Transverse colon (tissue), 4 donors: ENCODE results near the gene SNTN. TPM values are rescaled to one million over a fixed set of nuclear protein-coding genes. Genes with fewer than 3 reads are reported as not detected.

Experiments used
- DNase-seq: peaks from one replicate; pipeline ENCODE4 v3.0.0-alpha.2; 2019
- H3K27ac ChIP-seq, 4 donors: fragments of 200-600 bp; sonication (generic); 2 replicates each; pipeline ENCODE4 v1.5.1; 2016 to 2018; ENCODE audit warnings: inconsistent platforms in 4 of 4
- H3K27me3 ChIP-seq: fragments of 200-600 bp; sonication (generic); 2 replicates; pipeline ENCODE4 v1.5.1; 2017; ENCODE audit warnings: inconsistent platforms
- H3K36me3 ChIP-seq, 4 donors: fragments of 200-600 bp; sonication (generic); 2 replicates each; pipeline ENCODE4 v1.5.1; 2017 to 2019; ENCODE audit warnings: inconsistent platforms in 4 of 4
- H3K4me1 ChIP-seq, 4 donors: fragments of 200-600 bp; sonication (generic); 2 replicates each; pipeline ENCODE4 v1.5.1; 2017 to 2020; ENCODE audit warnings: inconsistent platforms in 4 of 4
- H3K4me3 ChIP-seq, 4 donors: fragments of 200-600 bp; sonication (generic); 1 replicate in 1 of 4; 2 replicates in 3 of 4; pipeline versions ENCODE4 v1.5.1 to v1.6.1; 2017 to 2019; ENCODE audit warnings: inconsistent platforms in 4 of 4
- H3K9me3 ChIP-seq, 2 donors: fragments of 200-600 bp; sonication (generic); 2 replicates each; pipeline ENCODE4 v1.5.1; 2017 to 2019; ENCODE audit warnings: inconsistent platforms in 2 of 2
- CTCF ChIP-seq, 5 experiments: fragments of 200-600 bp in 3 of 5; fragments of 450-650 bp in 2 of 5; sonication (generic) in 3 of 5; IDR thresholded peaks; 1 replicate in 2 of 5; 2 replicates in 3 of 5; pipeline ENCODE4 v1.5.1; 2016 to 2017; ENCODE audit warnings: antibody characterized with exemption in 5 of 5, inconsistent platforms in 3 of 5, mild to moderate bottlenecking in 2 of 5, moderate library complexity in 1 of 5
- EP300 ChIP-seq: sonication (generic); formaldehyde crosslinking; IDR thresholded peaks from one replicate; pipeline ENCODE4 v1.6.1; 2017; ENCODE audit warnings: antibody characterized with exemption, low read depth
- POLR2A ChIP-seq: fragments of 450-650 bp; IDR thresholded peaks from one replicate; pipeline ENCODE4 v1.6.1; 2016; ENCODE audit warnings: antibody characterized with exemption, mild to moderate bottlenecking, moderate library complexity
- POLR2AphosphoS5 ChIP-seq, 3 donors: sonication (generic); formaldehyde crosslinking; IDR thresholded peaks; one replicate each; pipeline ENCODE4 v1.6.1; 2016; ENCODE audit warnings: antibody characterized with exemption in 3 of 3
- WGBS, 2 donors: methylation state at CpG; one replicate each; pipeline ENCODE4 v1.1.5; 2018; ENCODE audit warnings: low coverage in 1 of 2; 5-methylcytosine and 5-hydroxymethylcytosine counted together
- in situ Hi-C, 4 donors: fragments of 200-750 bp; cut with MboI; loops; one replicate each; pipeline versions ENCODE4 v1.15.0 to v1.15.1; 2017; ENCODE audit warnings: low sequenced_read_pairs in 3 of 4, low pct_ligation_motif_present in 1 of 4, low pct_unique_long_range_greater_than_20kb in 1 of 4
- intact Hi-C: fragments of 100-400 bp; cut with DNase I; formaldehyde crosslinking; loops from one replicate; pipeline ENCODE4 v1.15.1; 2023; ENCODE audit warnings: low total_unique reads
- total RNA-seq, 4 donors: library from RNA; depleted of rRNA; stranded (reverse); fragments of >200 nt; gene quantifications; one replicate each; pipeline ENCODE4 v1.1.0, GENCODE V29; 2016

The SNTN gene
- total RNA-seq, 4 donors from 2014 or later = not detected

GRCh38 chr3:63689285-63689684 is 36.8 kb downstream of the SNTN start:
- Histone ChIP-seq H3K4me1 (no peaks in the 10 kb centered on the region), H3K27ac (no peak overlapping the region), H3K27me3 (no peaks in the 10 kb centered on the region), H3K9me3 (peaks cover 0 to 6% of the 10 kb centered on the region in 2 donors), H3K4me3 (no peak overlapping the region), H3K36me3 (no peaks in the 10 kb centered on the region)
- no peak for TF ChIP-seq EP300
- no peak for TF ChIP-seq POLR2A
- no peak for TF ChIP-seq CTCF (IDR thresholded peaks at IDR 0.05)
- TF ChIP-seq POLR2AphosphoS5 (IDR thresholded peaks at IDR 0.05) = no peak
- WGBS, 2 donors = 48 to 67% methylated on average over 1 of the region's 1 CpG
- intact Hi-C loops = no loop called here
- no peak for DNase-seq
- in situ Hi-C loops = no loop called here

- Histone ChIP-seq H3K36me3 (no peaks in the 10 kb centered on the region), H3K27ac (no peak overlapping the region), H3K9me3 (peaks cover 0 to 6% of the 10 kb centered on the region in 2 donors), H3K4me1 (no peaks in the 10 kb centered on the region), H3K4me3 (no peak overlapping the region), H3K27me3 (no peaks in the 10 kb centered on the region)
- no peak for DNase-seq
- intact Hi-C loops (no loop called here), in situ Hi-C loops (no loop called here)
- TF ChIP-seq EP300 (no peak), CTCF (IDR thresholded peaks at IDR 0.05) (no peak), POLR2AphosphoS5 (IDR thresholded peaks at IDR 0.05) (no peak), POLR2A (no peak)
Measured at GRCh38 chr3:63693351-63693750, 40.9 kb downstream of the SNTN start.

GRCh38 chr3:63705092-63705645 is 52.7 kb downstream of the SNTN start:
- H3K27ac ChIP-seq = no peak overlapping the region
- TF ChIP-seq POLR2AphosphoS5 (IDR thresholded peaks at IDR 0.05) (no peak), CTCF (IDR thresholded peaks at IDR 0.05) (no peak), EP300 (no peak), POLR2A (no peak)
- intact Hi-C loops (no loop called here), in situ Hi-C loops (no loop called here)
- DNase-seq = no peak
- 84 to 88% methylated on average over 4 of the region's 4 CpGs for WGBS, 2 donors
- H3K36me3 ChIP-seq = no peaks in the 10 kb centered on the region
- no peaks in the 10 kb centered on the region for H3K27me3 ChIP-seq
- no peaks in the 10 kb centered on the region for H3K9me3 ChIP-seq
- H3K4me1 ChIP-seq = no peaks in the 10 kb centered on the region
- H3K4me3 ChIP-seq = no peak overlapping the region

GRCh38 chr3:63706321-63707085 is 54.0 kb downstream of the SNTN start:
- H3K4me3 ChIP-seq = no peak overlapping the region
- DNase-seq = no peak

More at GRCh38 chr3:63706321-63707085, 54.0 kb downstream of the SNTN start:
- intact Hi-C loops (no loop called here), in situ Hi-C loops (no loop called here)
- Histone ChIP-seq H3K9me3 (no peaks in the 10 kb centered on the region), H3K36me3 (no peaks in the 10 kb centered on the region), H3K27me3 (no peaks in the 10 kb centered on the region), H3K27ac (no peak overlapping the region), H3K4me1 (no peaks in the 10 kb centered on the region)
- no peak for TF ChIP-seq POLR2AphosphoS5 (IDR thresholded peaks at IDR 0.05)
- TF ChIP-seq EP300 = no peak
- TF ChIP-seq POLR2A = no peak
- no peak for TF ChIP-seq CTCF (IDR thresholded peaks at IDR 0.05)
- WGBS, 2 donors = 71 to 75% methylated on average over 3 to 4 of the region's 4 CpGs
